SK-N-SH (cell line): ENCODE results near the gene CCDC195. TPM values are rescaled to one million over a fixed set of nuclear protein-coding genes. Genes with fewer than 3 reads are reported as not detected.

Experiments used
- CTCF ChIA-PET: fragments of 300-600, 350-600 bp; formaldehyde crosslinking; extraction: SDS; loops from one replicate; lab custom pipeline; 2021; lab: Yijun Ruan, JAX
- POLR2A ChIA-PET: fragments of 350-600 bp; sonication (Branson Sonifier 250); formaldehyde crosslinking; extraction: SDS; loops from one replicate; lab custom pipeline; 2020; ENCODE audit warnings: antibody characterized with exemption, inconsistent platforms; lab: Yijun Ruan, JAX
- DNase-seq: peaks from one replicate; pipeline ENCODE4 v3.0.0; 2012
- H2AFZ ChIP-seq: fragments of 200-600 bp; sonication (generic); 2 replicates; pipeline ENCODE4 v1.8.1; 2016; ENCODE audit warnings: antibody characterized with exemption, mild to moderate bottlenecking, low read depth
- H3F3A ChIP-seq: fragments of 200-600 bp; sonication (generic); replicated peaks from 2 replicates; pipeline ENCODE3; 2016; ENCODE audit warnings: antibody characterized with exemption, mild to moderate bottlenecking; ENCODE audit not compliant: insufficient read depth
- H3K27ac ChIP-seq, 2 experiments: fragments of 200-500 bp in 1 of 2; fragments of 200-600 bp in 1 of 2; sonication (Bioruptor generic) in 1 of 2; sonication (generic), shearing (Covaris generic) in 1 of 2; 2 replicates each; pipeline versions ENCODE4 v1.5.1 to v1.6.1; 2014 to 2016; ENCODE audit warnings: low read depth in 2 of 2, inconsistent platforms in 1 of 2, low read length in 1 of 2, mild to moderate bottlenecking in 1 of 2, mixed read lengths in 1 of 2
- H3K27me3 ChIP-seq: fragments of 200-600 bp; sonication (generic), shearing (Covaris generic); 2 replicates; pipeline ENCODE4 v1.6.1; 2016; ENCODE audit warnings: mixed run types; ENCODE audit not compliant: insufficient read depth
- H3K36me3 ChIP-seq, 2 experiments: fragments of 200-500 bp in 1 of 2; fragments of 200-600 bp in 1 of 2; sonication (Bioruptor generic) in 1 of 2; sonication (generic) in 1 of 2; replicated peaks in 1 of 2; 2 replicates each; pipeline versions ENCODE3 to v1.5.1; 2014 to 2016; ENCODE audit warnings: low read length in 1 of 2, mild to moderate bottlenecking in 1 of 2; ENCODE audit not compliant: insufficient read depth in 2 of 2, control insufficient read depth in 1 of 2
- H3K4me1 ChIP-seq, 2 experiments: fragments of 200-500 bp in 1 of 2; fragments of 200-600 bp in 1 of 2; sonication (Bioruptor generic) in 1 of 2; sonication (generic), shearing (Covaris generic) in 1 of 2; 2 replicates each; pipeline versions ENCODE4 v1.5.1 to v1.6.1; 2014 to 2016; ENCODE audit warnings: low read depth in 1 of 2, low read length in 1 of 2, mixed run types in 1 of 2; ENCODE audit not compliant: insufficient read depth in 2 of 2, control insufficient read depth in 1 of 2
- H3K4me2 ChIP-seq: fragments of 200-600 bp; sonication (generic), shearing (Covaris generic); 2 replicates; pipeline ENCODE4 v1.6.1; 2017; ENCODE audit warnings: mixed run types
- H3K4me3 ChIP-seq, 2 experiments: fragments of 200-500 bp in 1 of 2; fragments of 200-600 bp in 1 of 2; sonication (Bioruptor generic) in 1 of 2; sonication (generic), shearing (Covaris generic) in 1 of 2; 2 replicates each; pipeline versions ENCODE4 v1.5.1 to v1.8.1; 2014 to 2016; ENCODE audit warnings: low read depth in 2 of 2, inconsistent platforms in 1 of 2, low read length in 1 of 2, mild to moderate bottlenecking in 1 of 2, mixed read lengths in 1 of 2, moderate library complexity in 1 of 2
- H3K79me2 ChIP-seq: fragments of 200-600 bp; sonication (generic); 2 replicates; pipeline ENCODE4 v1.8.1; 2017; ENCODE audit warnings: mild to moderate bottlenecking; ENCODE audit not compliant: insufficient read depth
- H3K9ac ChIP-seq: fragments of 200-600 bp; sonication (generic); 2 replicates; pipeline ENCODE4 v1.6.1; 2017; ENCODE audit warnings: mixed run types
- H3K9me2 ChIP-seq: fragments of 200-600 bp; sonication (generic); 2 replicates; pipeline ENCODE4 v1.6.1; 2017; ENCODE audit warnings: mixed run types
- H3K9me3 ChIP-seq: fragments of 200-600 bp; sonication (generic); 2 replicates; pipeline ENCODE4 v1.6.1; 2017; ENCODE audit warnings: mixed run types, mild to moderate bottlenecking, moderate library complexity
- H4K20me1 ChIP-seq: fragments of 200-600 bp; sonication (generic); 2 replicates; pipeline ENCODE4 v1.6.1; 2017; ENCODE audit warnings: mild to moderate bottlenecking, mixed run types; ENCODE audit not compliant: insufficient read depth
- ELF1 ChIP-seq: IDR thresholded peaks from 2 replicates; pipeline ENCODE4 v1.4.0; 2012
- EP300 ChIP-seq, 2 experiments: IDR thresholded peaks; 2 replicates each; pipeline versions ENCODE4 v1.4.0 to v1.6.1; 2012; ENCODE audit warnings: borderline replicate concordance in 1 of 2, low read depth in 1 of 2, low read length in 1 of 2
- FOSL2 ChIP-seq: IDR thresholded peaks from 2 replicates; pipeline ENCODE4 v1.4.0; 2012; ENCODE audit warnings: low read depth, mild to moderate bottlenecking, moderate library complexity, borderline replicate concordance
- FOXM1 ChIP-seq: IDR thresholded peaks from 2 replicates; pipeline ENCODE4 v1.4.0; 2012; ENCODE audit warnings: low read depth, mild to moderate bottlenecking
- GABPA ChIP-seq: IDR thresholded peaks from 2 replicates; pipeline ENCODE4 v1.4.0; 2012; ENCODE audit warnings: low read depth, mild to moderate bottlenecking
- GATA2 ChIP-seq: sonication (generic); formaldehyde crosslinking; IDR thresholded peaks from 2 replicates; pipeline ENCODE4 v1.5.0; 2020; ENCODE audit warnings: mild to moderate bottlenecking, missing genetic modification reagents
- MEF2A ChIP-seq: IDR thresholded peaks from 2 replicates; pipeline ENCODE4 v1.4.0; 2012; ENCODE audit warnings: low read depth, borderline replicate concordance
- NRF1 ChIP-seq: IDR thresholded peaks from 2 replicates; pipeline ENCODE4 v1.6.1; 2012; ENCODE audit warnings: low read depth, mild to moderate bottlenecking, low read length
- POLR2AphosphoS5 ChIP-seq: IDR thresholded peaks from 2 replicates; pipeline ENCODE4 v1.6.1; 2012; ENCODE audit warnings: low read depth, low read length
- RAD21 ChIP-seq: IDR thresholded peaks from 2 replicates; pipeline ENCODE4 v1.6.1; 2012; ENCODE audit warnings: mild to moderate bottlenecking, low read length
- RCOR1 ChIP-seq: fragments of 150-350 bp; IDR thresholded peaks from 2 replicates; pipeline ENCODE4 v1.6.1; 2017; ENCODE audit warnings: antibody characterized with exemption, low read length
- RXRA ChIP-seq: IDR thresholded peaks from 2 replicates; pipeline ENCODE4 v1.4.0; 2012; ENCODE audit warnings: low read depth, mild to moderate bottlenecking, borderline replicate concordance
- SIN3A ChIP-seq: IDR thresholded peaks from 2 replicates; pipeline ENCODE4 v1.6.1; 2012; ENCODE audit warnings: low read depth, mild to moderate bottlenecking, low read length, moderate library complexity, borderline replicate concordance
- SMC3 ChIP-seq: IDR thresholded peaks from 2 replicates; pipeline ENCODE4 v1.6.1; 2012; ENCODE audit warnings: low read depth, low read length, improper control_type of control experiment
- TAF1 ChIP-seq: IDR thresholded peaks from 2 replicates; pipeline ENCODE4 v1.6.1; 2012; ENCODE audit warnings: low read depth, mild to moderate bottlenecking, low read length, moderate library complexity, borderline replicate concordance
- TCF12 ChIP-seq: IDR thresholded peaks from 2 replicates; pipeline ENCODE4 v1.4.0; 2012
- YY1 ChIP-seq: IDR thresholded peaks from 2 replicates; pipeline ENCODE4 v1.4.0; 2012; ENCODE audit warnings: low read depth, mild to moderate bottlenecking
- WGBS: methylation state at CpG from one replicate; pipeline ENCODE4 v1.1.6; 2017; ENCODE audit warnings: low lambda C conversion rate; 5-methylcytosine and 5-hydroxymethylcytosine counted together
- polyA plus RNA-seq, 3 experiments: library from polyadenylated mRNA; depleted of rRNA; stranded (reverse); fragments of >200 nt; gene quantifications; 2 replicates each; pipeline ENCODE4 v1.2.3, GENCODE V29; 2012
- TF ChIP-seq, protein P1 (sequence below): IDR thresholded peaks from 2 replicates; pipeline ENCODE4; 2012
- TF ChIP-seq, protein P2 (sequence below): fragments of 200-600 bp; sonication (generic); IDR thresholded peaks from 2 replicates; pipeline ENCODE4 v1.6.1; 2017; ENCODE audit warnings: antibody characterized with exemption, mild to moderate bottlenecking, moderate library complexity

CCDC195 gene
- polyA plus RNA-seq, 1 of the 3 experiments (the other 2 are of a cell fraction), result not detected

DNA sequence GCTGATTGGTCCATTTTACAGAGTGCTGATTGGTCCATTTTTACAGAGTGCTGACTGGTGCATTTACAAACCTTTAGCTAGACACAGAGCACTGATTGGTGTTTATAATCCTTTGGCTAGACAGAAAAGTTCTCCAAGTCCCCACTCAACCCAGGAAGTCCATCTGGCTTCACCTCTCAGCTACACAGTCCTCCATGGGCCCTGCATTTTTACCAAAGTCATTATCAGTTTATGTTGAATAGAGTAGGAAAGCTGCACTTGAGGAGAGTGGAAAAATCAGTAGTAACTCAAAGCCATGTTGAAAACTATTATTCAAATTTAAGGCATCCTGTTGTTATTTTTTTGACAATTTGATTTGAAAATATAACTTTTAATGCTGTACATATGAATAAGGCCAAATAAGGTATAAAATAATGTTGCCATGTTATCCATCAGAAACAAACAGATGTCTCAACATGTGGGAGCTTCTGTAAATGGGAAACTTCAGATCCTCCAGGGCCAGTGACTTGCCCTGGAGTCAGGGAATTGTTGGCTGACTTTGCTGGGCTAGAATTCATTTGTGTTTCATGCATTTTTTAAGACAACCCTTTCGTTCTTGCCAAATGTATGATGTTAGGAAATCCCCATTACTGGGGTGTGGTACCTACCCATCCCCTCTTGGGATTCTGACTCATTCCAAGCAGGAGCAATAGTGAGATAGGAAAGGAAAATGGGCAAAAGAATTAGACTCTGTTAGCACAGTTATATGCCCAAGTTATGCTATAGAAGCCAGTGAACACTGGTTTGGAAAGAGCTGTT lies 37.8 kb upstream of the CCDC195 start:
- Histone ChIP-seq H3K4me2 (no peak overlapping the region), H3K27ac (no peak overlapping the region)
- POLR2A ChIA-PET, result no interaction called here

DNA sequence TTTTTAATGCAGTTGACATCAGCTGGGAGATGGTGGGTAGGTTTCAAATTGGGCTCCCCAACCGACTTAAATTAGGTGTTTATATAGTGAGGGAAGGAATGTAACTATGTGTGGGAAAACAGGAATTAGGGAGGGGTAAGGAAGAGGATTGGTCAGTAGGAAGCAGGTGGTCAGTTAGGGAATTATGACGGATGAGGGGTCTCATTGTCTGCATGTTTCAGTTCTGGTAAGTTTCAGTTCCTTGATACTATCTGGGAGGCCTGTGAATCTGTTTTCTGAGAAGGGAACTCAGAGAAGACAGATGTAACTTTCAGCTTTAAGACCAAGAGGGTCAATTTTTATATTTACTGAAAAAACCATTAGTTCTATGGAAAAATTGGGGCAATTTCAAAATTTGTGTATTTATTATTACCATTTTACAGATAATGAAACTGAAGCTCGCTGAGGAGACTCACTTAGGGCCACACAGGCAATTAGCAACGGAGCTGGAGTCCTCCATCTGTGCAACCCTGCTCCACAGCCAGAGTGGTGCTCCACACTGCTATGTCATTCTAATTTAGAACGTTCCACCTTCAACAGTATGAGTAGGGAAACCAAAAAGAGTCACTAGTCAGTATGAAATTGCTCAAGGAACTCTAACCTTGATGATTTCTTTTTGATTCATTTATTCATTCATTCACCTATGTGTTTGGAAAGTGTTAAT lies 36.0 kb upstream of the CCDC195 start:
- POLR2A ChIA-PET, result no interaction called here
- CTCF ChIA-PET, result interaction anchor here (1.0 kb wide), 1 partner anchor 24 kb away, joined by 3 read pairs; no protein-coding TSS in a partner anchor
- Histone ChIP-seq H4K20me1 (no peaks in the 10 kb centered on the region), H3K9me2 (no peaks in the 10 kb centered on the region), H3K27ac (no peak overlapping the region), H3K4me1 (no peaks in the 10 kb centered on the region), H3K9ac (no peak overlapping the region), H3F3A (no peaks in the 10 kb centered on the region), H3K9me3 (no peaks in the 10 kb centered on the region), H3K36me3 (no peaks in the 10 kb centered on the region), H2AFZ (no peak overlapping the region), H3K4me3 (no peak overlapping the region), H3K4me2 (no peak overlapping the region), H3K79me2 (no peaks in the 10 kb centered on the region), H3K27me3 (no peaks in the 10 kb centered on the region)
- no peak for TF ChIP-seq ELF1
- TF ChIP-seq SIN3A, result no peak
- TF ChIP-seq GABPA, result no peak
- TF ChIP-seq TCF12, result no peak
- no peak for TF ChIP-seq MEF2A
- TF ChIP-seq, protein P1, sequence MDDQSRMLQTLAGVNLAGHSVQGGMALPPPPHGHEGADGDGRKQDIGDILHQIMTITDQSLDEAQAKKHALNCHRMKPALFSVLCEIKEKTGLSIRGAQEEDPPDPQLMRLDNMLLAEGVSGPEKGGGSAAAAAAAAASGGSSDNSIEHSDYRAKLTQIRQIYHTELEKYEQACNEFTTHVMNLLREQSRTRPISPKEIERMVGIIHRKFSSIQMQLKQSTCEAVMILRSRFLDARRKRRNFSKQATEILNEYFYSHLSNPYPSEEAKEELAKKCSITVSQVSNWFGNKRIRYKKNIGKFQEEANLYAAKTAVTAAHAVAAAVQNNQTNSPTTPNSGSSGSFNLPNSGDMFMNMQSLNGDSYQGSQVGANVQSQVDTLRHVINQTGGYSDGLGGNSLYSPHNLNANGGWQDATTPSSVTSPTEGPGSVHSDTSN, result no peak
- no peak for TF ChIP-seq YY1
- no peak for TF ChIP-seq FOXM1
- no peak for TF ChIP-seq RCOR1
- TF ChIP-seq SMC3, result no peak
- no peak for TF ChIP-seq NRF1
- no peak for TF ChIP-seq EP300 (IDR thresholded peaks at IDR 0.05; ENCODE audit: borderline replicate concordance in 1 of 2, low read depth in 1 of 2, low read length in 1 of 2)
- TF ChIP-seq RAD21, result no peak
- TF ChIP-seq GATA2, result no peak
- no peak for TF ChIP-seq FOSL2
- DNase-seq, result no peak
- WGBS, result 45% methylated on average over 5 of the region's 5 CpGs

More for the DNA sequence above, 37.8 kb upstream of the CCDC195 start:
- CTCF ChIA-PET, result interaction anchor here (1.2 kb wide), 1 partner anchor 103 kb away, joined by 3 read pairs; no protein-coding TSS in a partner anchor
- DNase-seq, result no peak
- Histone ChIP-seq H3K9me2 (no peaks in the 10 kb centered on the region), H3K4me3 (no peak overlapping the region), H3F3A (no peaks in the 10 kb centered on the region), H2AFZ (no peak overlapping the region), H3K36me3 (peaks cover 2 to 12% of the 10 kb centered on the region in 2 experiments), H3K9ac (no peak overlapping the region), H3K9me3 (0 out of 2 replicates have a peak, but pooled peaks cover 6% of the 10 kb centered on the region), H4K20me1 (no peaks in the 10 kb centered on the region), H3K27me3 (no peaks in the 10 kb centered on the region), H3K4me1 (no peaks in the 10 kb centered on the region), H3K79me2 (no peaks in the 10 kb centered on the region)
- 46% methylated on average over 1 of the region's 1 CpG for WGBS
- TF ChIP-seq, protein P1, result no peak
- TF ChIP-seq MEF2A (no peak), RXRA (no peak), FOSL2 (no peak), ELF1 (no peak), SIN3A (no peak), GABPA (no peak), POLR2AphosphoS5 (no peak), TAF1 (no peak), RCOR1 (no peak)
- TF ChIP-seq, protein P2, sequence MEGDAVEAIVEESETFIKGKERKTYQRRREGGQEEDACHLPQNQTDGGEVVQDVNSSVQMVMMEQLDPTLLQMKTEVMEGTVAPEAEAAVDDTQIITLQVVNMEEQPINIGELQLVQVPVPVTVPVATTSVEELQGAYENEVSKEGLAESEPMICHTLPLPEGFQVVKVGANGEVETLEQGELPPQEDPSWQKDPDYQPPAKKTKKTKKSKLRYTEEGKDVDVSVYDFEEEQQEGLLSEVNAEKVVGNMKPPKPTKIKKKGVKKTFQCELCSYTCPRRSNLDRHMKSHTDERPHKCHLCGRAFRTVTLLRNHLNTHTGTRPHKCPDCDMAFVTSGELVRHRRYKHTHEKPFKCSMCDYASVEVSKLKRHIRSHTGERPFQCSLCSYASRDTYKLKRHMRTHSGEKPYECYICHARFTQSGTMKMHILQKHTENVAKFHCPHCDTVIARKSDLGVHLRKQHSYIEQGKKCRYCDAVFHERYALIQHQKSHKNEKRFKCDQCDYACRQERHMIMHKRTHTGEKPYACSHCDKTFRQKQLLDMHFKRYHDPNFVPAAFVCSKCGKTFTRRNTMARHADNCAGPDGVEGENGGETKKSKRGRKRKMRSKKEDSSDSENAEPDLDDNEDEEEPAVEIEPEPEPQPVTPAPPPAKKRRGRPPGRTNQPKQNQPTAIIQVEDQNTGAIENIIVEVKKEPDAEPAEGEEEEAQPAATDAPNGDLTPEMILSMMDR, result no peak
